Heart right ventricle (tissue), 16 donors: ENCODE data around the gene JSRP1. TPM values are rescaled to one million over a fixed set of nuclear protein-coding genes. Genes with fewer than 3 reads are reported as not detected.

Source experiments
- ATAC-seq, 8 donors: fragments of 200-7000 bp; cut with Tn5 transposase; one replicate each; pipeline ENCODE4 v1.9.1; 2020; ENCODE audit warnings: mild to moderate bottlenecking in 8 of 8, moderate library complexity in 8 of 8, moderate number of reproducible peaks in 1 of 8
- DNase-seq, 2 donors: peaks; one replicate each; pipeline ENCODE4 v3.0.0-alpha.2; 2020
- H3K27ac ChIP-seq, 10 donors: fragments of 200-600 bp; sonication (generic) in 2 of 10; one replicate each; pipeline versions ENCODE4 v1.5.0 to v1.8.0; 2020 to 2022; ENCODE audit warnings: mild to moderate bottlenecking in 3 of 10
- H3K27me3 ChIP-seq, 7 donors: fragments of 200-600 bp; one replicate each; pipeline ENCODE4 v1.8.0; 2021 to 2022; ENCODE audit warnings: mild to moderate bottlenecking in 2 of 7
- H3K36me3 ChIP-seq, 9 donors: fragments of 200-600 bp; sonication (generic) in 1 of 9; one replicate each; pipeline versions ENCODE4 v1.5.0 to v1.8.0; 2020 to 2022; ENCODE audit warnings: mild to moderate bottlenecking in 2 of 9
- H3K4me1 ChIP-seq, 9 donors: fragments of 200-600 bp; sonication (generic) in 1 of 9; one replicate each; pipeline versions ENCODE4 v1.5.0 to v1.8.0; 2020 to 2022; ENCODE audit warnings: mild to moderate bottlenecking in 4 of 9
- H3K4me3 ChIP-seq, 10 donors: fragments of 200-600 bp; sonication (generic) in 2 of 10; one replicate each; pipeline versions ENCODE4 v1.5.0 to v1.8.0; 2020 to 2022; ENCODE audit warnings: mild to moderate bottlenecking in 7 of 10, moderate library complexity in 2 of 10
- H3K9me3 ChIP-seq, 11 donors: fragments of 200-600 bp in 10 of 11; sonication (generic) in 2 of 11; one replicate each; pipeline versions ENCODE4 v1.5.0 to v1.8.0; 2013 to 2022; ENCODE audit warnings: mild to moderate bottlenecking in 2 of 11, control low read depth in 1 of 11, moderate library complexity in 1 of 11
- WGBS, 2 donors: extraction: QIAGEN DNeasy Blood & Tissue Kit; methylation state at CpG; one replicate each; pipeline ENCODE4 v1.1.7; 2013; ENCODE audit warnings: inconsistent platforms in 1 of 2; 5-methylcytosine and 5-hydroxymethylcytosine counted together
- intact Hi-C, 10 donors: fragments of 100-400 bp; cut with DNase I; formaldehyde crosslinking; loops; one replicate each; pipeline versions ENCODE4 v1.11.1 to v1.14.2; 2022
- polyA plus RNA-seq, 2 donors: library from polyadenylated mRNA; stranded (reverse); fragments of 200-250 nt; gene quantifications; one replicate each; pipeline ENCODE4 v1.2.3, GENCODE V29; 2013
- total RNA-seq, 10 donors: library from RNA; stranded (reverse); fragmentation: NEBNext Ultra II Directional in 3 of 10; extraction: Animal tissue kit (Norgen Biotek cat#: 25700) in 3 of 10; gene quantifications; one replicate each; pipeline versions ENCODE4 v1.2.1 to v1.2.4, GENCODE V29; 2021 to 2023
- TF ChIP-seq, protein P1 (sequence below), 9 donors: fragments of 200-600 bp; sonication (generic) in 2 of 9; IDR thresholded peaks; one replicate each; pipeline versions ENCODE4 v1.5.0 to v1.8.0; 2021 to 2022; ENCODE audit warnings: antibody characterized with exemption in 9 of 9, mild to moderate bottlenecking in 5 of 9, moderate library complexity in 1 of 9
- donor health status: Arrhythmogenic right ventricular cardiomyopathy.
- donor health status: ischemic (EF 13 %, LVEDD 7.1; RV severe dilation, severe dysfunction).
- donor health status: healthy with polysubstance abuse.
- donor health status: DM: no; HTN: yes; CAD: no.
- donor health status: DM: no; HTN: no; CAD: no.
- donor health status: ischemic (EF 25% LVEDD 6.9; RV normal size, moderate dysfunction).
- donor health status: ischemic (EF 25% LVEDD 5.7; RV mildly dilated, moderate dysfunction).
- donor health status: healthy.
- donor health status: DM: yes; HTN: yes; CAD: no.
- donor health status: Ischemic cardiomyopathy.
- donor health status: ischemic (EF 35%, LVEDD 5.7; RV mildly dilated, moderate dysfunction).
- donor health status: nonischemic (EF 11% LVEDD 7.7; RV severe dilation, severe dysfunction).
- donor health status: DM: yes; HTN: yes; CAD: no.
- donor health status: PGD.
- donor health status: ischemic (EF 29% LVEDD 5.4; RV normal size, mild dysfunction).
- donor health status: nonischemic (EF 23%, LVEDD 6.1; RV moderate dilation, normal function).

The JSRP1 gene
- total and polyA plus RNA-seq, 12 donors = 0.29 to 0.72 (median 0.38) TPM; not detected in 8

DNA sequence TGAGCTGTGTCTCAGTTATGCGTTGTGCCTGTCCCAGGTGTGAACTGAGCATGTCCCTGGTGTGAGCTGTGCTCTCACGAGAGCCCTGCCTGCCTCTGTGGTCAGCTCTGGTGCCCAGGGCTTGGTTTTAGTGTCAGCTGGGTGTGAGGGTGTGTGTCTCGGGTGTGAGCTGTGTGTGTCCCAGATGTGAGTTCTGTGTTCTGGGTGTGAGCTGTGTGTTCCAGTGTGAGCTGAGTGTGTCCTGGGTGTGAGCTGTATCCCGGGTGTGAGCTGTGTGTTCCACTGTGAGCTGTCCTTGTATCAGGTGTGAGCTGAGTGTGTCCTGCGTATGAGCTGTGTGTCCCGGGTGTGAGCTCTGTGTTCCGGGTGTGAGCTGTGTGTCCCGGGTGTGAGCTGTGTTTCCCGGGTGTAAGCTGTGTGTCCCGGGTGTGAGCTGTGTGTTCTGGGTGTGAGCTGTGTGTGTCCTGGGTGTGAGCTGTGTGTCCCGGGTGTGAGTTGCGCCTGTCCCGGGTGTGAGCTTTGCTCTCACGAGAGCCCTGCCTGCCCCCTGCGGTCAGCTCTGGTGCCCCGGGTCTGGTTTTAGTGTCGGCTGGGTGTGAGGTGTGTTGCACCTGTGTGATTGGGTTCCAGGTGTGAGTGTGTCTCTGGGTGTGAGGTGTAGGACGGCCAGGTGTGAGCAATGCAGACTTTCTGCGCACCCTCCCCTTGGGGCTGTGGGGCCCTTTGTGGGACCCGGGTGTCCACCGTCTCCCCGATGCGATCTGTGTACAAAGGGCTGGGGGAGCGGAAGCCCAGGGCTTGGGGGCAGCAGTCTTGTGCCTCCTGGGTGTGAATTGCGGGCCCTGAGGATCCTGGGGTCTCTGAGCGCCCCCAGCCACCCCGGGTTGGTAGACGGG is 32.8 kb upstream of the JSRP1 start:
- ATAC-seq (peak in 3 of 8 donors; percentile 5 to 11 (median 9)), DNase-seq (no peak)
- intact Hi-C loops = loop anchor here in 2 of 10 donors (10.0 kb wide), 2 partner anchors 96 to 106 kb away; no protein-coding TSS in a partner anchor
- H3K27me3 ChIP-seq = peaks cover 25 to 81% (median 61%) of the 10 kb centered on the region in 7 donors
- H3K36me3 ChIP-seq = no peaks in the 10 kb centered on the region
- TF ChIP-seq, protein P1, sequence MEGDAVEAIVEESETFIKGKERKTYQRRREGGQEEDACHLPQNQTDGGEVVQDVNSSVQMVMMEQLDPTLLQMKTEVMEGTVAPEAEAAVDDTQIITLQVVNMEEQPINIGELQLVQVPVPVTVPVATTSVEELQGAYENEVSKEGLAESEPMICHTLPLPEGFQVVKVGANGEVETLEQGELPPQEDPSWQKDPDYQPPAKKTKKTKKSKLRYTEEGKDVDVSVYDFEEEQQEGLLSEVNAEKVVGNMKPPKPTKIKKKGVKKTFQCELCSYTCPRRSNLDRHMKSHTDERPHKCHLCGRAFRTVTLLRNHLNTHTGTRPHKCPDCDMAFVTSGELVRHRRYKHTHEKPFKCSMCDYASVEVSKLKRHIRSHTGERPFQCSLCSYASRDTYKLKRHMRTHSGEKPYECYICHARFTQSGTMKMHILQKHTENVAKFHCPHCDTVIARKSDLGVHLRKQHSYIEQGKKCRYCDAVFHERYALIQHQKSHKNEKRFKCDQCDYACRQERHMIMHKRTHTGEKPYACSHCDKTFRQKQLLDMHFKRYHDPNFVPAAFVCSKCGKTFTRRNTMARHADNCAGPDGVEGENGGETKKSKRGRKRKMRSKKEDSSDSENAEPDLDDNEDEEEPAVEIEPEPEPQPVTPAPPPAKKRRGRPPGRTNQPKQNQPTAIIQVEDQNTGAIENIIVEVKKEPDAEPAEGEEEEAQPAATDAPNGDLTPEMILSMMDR (IDR thresholded peaks at IDR 0.05) = no peak
- H3K9me3 ChIP-seq = no peaks in the 10 kb centered on the region
- H3K27ac ChIP-seq = peak overlapping the region in 3 of 10 donors; percentile 36 to 91 (median 48)
- 60 to 62% methylated on average over 28 of the region's 28 CpGs for WGBS, 2 donors
- H3K4me3 ChIP-seq = peak overlapping the region in 2 of 10 donors; percentile 38 to 63
- H3K4me1 ChIP-seq = peaks cover 16 to 47% (median 23%) of the 10 kb centered on the region in 9 donors

- intact Hi-C loops = loop anchor here in 2 of 10 donors (10.0 kb wide), 2 partner anchors 96 to 106 kb away; no protein-coding TSS in a partner anchor
- H3K4me1 ChIP-seq = peaks cover 15 to 40% (median 21%) of the 10 kb centered on the region in 9 donors
- DNase-seq (no peak), ATAC-seq (peak in 1 of 8 donors; percentile 7)
- H3K9me3 ChIP-seq = no peaks in the 10 kb centered on the region
- H3K4me3 ChIP-seq = no peak overlapping the region
- TF ChIP-seq, protein P1 (IDR thresholded peaks at IDR 0.05) = no peak
- H3K36me3 ChIP-seq = no peaks in the 10 kb centered on the region
- peak overlapping the region in 1 of 10 donors; percentile 91 for H3K27ac ChIP-seq
- WGBS, 2 donors = 79 to 88% methylated on average over 17 of the region's 17 CpGs
- peaks cover 25 to 74% (median 54%) of the 10 kb centered on the region in 7 donors for H3K27me3 ChIP-seq
Observed at GRCh38 chr19:2288338-2288817, 32.2 kb upstream of the JSRP1 start.

GRCh38 chr19:2287585-2288337 is 31.5 kb upstream of the JSRP1 start:
- no peak overlapping the region for H3K4me3 ChIP-seq
- TF ChIP-seq, protein P1 (IDR thresholded peaks at IDR 0.05) = no peak
- WGBS, 2 donors = 77 to 79% methylated on average over 13 of the region's 13 CpGs
- intact Hi-C loops = loop anchor here in 2 of 10 donors (10.0 kb wide), 2 partner anchors 97 to 107 kb away; no protein-coding TSS in a partner anchor
- no peaks in the 10 kb centered on the region for H3K36me3 ChIP-seq
- ATAC-seq (no peak), DNase-seq (no peak)
- peaks cover 15 to 42% (median 22%) of the 10 kb centered on the region in 9 donors for H3K4me1 ChIP-seq
- H3K9me3 ChIP-seq = no peaks in the 10 kb centered on the region
- peaks cover 25 to 68% (median 48%) of the 10 kb centered on the region in 7 donors for H3K27me3 ChIP-seq
- H3K27ac ChIP-seq = peak overlapping the region in 1 of 10 donors; percentile 91
